ENCODE results near the gene SHROOM1.

DNA sequence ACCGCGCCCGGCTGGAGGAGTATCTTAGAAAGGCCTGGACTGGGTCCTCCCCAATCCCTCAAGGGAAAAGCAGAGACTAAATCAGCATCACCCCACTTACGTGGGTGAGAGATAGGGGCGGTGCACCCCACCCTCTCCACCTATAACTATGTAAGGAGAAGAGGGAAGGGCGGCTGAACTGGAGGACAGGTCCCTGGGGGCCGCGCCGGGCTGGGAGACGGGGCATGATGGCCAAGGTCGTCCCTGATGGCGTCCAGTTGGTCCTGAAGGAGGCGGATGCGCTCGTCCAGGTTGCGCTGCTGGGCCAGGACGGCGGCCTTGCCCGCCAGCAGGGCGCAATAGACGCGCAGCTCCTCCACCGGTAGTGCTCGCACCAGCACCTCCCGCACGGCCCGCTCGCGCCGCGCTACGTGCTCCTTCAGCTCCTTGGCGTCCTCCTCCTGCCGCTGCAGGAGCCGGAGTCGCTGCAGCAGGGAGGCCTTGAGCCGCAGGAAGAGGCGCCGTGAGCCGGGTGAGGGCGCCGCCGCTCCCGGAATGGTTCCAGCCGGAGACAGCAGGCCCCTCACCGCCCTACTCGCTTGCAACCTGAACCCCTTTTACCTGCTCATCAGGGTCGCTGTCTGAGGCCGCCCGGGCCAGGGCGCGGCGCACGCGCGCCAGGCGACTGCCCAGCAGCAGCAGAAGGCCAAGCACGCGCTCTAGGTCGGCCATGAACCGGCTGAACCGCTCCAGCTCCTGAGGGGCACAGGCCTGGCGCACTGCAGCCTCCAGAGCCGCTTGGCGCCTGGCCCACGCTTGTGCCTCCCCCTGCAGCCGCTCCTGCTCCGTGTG, 7.6 kb downstream of the SHROOM1 start:
- TF ChIP-seq ZFX (IDR thresholded peaks at IDR 0.05; ENCODE audit: borderline replicate concordance) (no peak), CTCF (IDR thresholded peaks at IDR 0.05) (no peak)

All from 22Rv1 (cell line).